ENCODE measurements around the gene SEC22A. TPM values are rescaled to one million over a fixed set of nuclear protein-coding genes. Genes with fewer than 3 reads are reported as not detected.

SEC22A gene
- polyA plus RNA-seq, 3 donors, result 23.9 to 29.0 (median 24.8) TPM

GRCh38 chr3:123301331-123302184 lies 99.8 kb downstream of the SEC22A start:
- no peak for DNase-seq

- DNase-seq, result no peak
Measured at GRCh38 chr3:123302961-123303360, 101.2 kb downstream of the SEC22A start.

GRCh38 chr3:123303976-123304560 lies 102.3 kb downstream of the SEC22A start:
- no peak for DNase-seq

GRCh38 chr3:123305192-123305591 lies 103.4 kb downstream of the SEC22A start:
- no peak for DNase-seq

- no peak for DNase-seq
Measured at GRCh38 chr3:123307064-123307463, 105.3 kb downstream of the SEC22A start.

GRCh38 chr3:123310186-123310585 lies 108.4 kb downstream of the SEC22A start:
- no peak for DNase-seq

GRCh38 chr3:123310741-123311140 lies 109.0 kb downstream of the SEC22A start:
- no peak for DNase-seq

GRCh38 chr3:123311201-123311600 lies 109.5 kb downstream of the SEC22A start:
- no peak for DNase-seq

- DNase-seq, result no peak
Measured at GRCh38 chr3:123312331-123313265, 110.9 kb downstream of the SEC22A start.

GRCh38 chr3:123313889-123314288 lies 112.1 kb downstream of the SEC22A start:
- no peak for DNase-seq

GRCh38 chr3:123314359-123315270 lies 112.9 kb downstream of the SEC22A start:
- no peak for DNase-seq

GRCh38 chr3:123315271-123315595 lies 113.5 kb downstream of the SEC22A start:
- no peak for DNase-seq

- no peak for DNase-seq
Measured at GRCh38 chr3:123317716-123318115, 116.0 kb downstream of the SEC22A start.

- no peak for DNase-seq
Measured at GRCh38 chr3:123318374-123318773, 116.6 kb downstream of the SEC22A start.

- no peak for DNase-seq
Measured at GRCh38 chr3:123319760-123320159, 118.0 kb downstream of the SEC22A start.

GRCh38 chr3:123320221-123320620 lies 118.5 kb downstream of the SEC22A start:
- DNase-seq, result no peak

GRCh38 chr3:123321806-123322205 lies 120.1 kb downstream of the SEC22A start:
- DNase-seq, result no peak

- no peak for DNase-seq
Measured at GRCh38 chr3:123322866-123323265, 121.1 kb downstream of the SEC22A start.
